Amniotic epithelial cell (primary cell): ENCODE results near the gene HPS1.

Source experiments
- DNase-seq: peaks from one replicate; pipeline ENCODE4 v3.0.0-alpha.2; 2010; ENCODE audit warnings: low read depth

Gene HPS1

GRCh38 chr10:98463976-98464754 lies 17.4 kb upstream of the HPS1 start:
- no peak for DNase-seq

GRCh38 chr10:98463016-98463415 lies 16.3 kb upstream of the HPS1 start:
- DNase-seq, result no peak

DNA sequence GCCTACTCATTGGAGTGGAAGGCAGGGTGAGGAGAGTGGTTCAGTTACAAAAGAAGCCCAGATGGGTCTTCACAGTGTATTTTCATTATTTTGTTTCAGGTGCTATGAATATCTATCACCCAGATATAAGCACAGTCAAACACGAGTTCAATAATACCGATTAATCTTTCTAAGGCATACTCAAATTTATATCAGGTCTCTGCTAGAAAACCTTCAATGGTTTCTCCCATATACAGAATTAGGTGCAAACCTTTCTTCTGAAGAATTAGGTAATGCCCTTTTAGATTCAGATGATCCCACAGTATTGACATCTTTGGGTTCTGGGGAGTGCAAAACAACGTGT lies 14.7 kb upstream of the HPS1 start:
- no peak for DNase-seq

DNA sequence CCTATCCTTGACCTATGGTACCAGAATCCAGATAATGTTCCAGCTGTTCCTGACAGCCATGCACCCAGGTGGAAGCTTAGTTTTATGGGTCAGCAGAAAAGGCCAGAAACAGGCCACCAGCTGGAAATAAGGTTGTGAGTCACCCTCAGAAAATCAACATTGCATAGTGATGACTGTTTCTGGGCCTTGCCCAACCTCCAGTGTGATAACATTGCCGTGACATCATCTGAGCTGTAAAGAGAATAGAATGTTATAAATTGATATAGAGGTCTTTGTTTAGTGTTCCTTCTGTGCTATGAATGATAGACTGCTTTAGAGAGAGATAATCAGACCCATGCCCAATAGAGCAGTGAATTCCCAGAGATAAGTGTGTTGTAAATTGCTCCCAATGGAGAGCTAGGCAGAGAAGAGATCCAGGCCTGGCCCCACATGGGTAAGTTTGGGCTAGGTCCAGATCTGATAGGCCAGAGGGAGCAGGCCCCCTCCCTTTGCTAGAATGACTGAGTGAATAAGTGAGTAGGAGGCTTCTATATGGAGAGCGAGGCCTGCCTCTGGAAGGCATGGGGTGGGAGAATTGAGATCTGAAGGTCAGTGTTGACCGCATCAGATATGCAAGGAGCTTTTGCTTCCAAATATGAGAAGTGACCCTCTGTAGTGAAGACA lies 14.2 kb upstream of the HPS1 start:
- DNase-seq, result peak; percentile 96

DNA sequence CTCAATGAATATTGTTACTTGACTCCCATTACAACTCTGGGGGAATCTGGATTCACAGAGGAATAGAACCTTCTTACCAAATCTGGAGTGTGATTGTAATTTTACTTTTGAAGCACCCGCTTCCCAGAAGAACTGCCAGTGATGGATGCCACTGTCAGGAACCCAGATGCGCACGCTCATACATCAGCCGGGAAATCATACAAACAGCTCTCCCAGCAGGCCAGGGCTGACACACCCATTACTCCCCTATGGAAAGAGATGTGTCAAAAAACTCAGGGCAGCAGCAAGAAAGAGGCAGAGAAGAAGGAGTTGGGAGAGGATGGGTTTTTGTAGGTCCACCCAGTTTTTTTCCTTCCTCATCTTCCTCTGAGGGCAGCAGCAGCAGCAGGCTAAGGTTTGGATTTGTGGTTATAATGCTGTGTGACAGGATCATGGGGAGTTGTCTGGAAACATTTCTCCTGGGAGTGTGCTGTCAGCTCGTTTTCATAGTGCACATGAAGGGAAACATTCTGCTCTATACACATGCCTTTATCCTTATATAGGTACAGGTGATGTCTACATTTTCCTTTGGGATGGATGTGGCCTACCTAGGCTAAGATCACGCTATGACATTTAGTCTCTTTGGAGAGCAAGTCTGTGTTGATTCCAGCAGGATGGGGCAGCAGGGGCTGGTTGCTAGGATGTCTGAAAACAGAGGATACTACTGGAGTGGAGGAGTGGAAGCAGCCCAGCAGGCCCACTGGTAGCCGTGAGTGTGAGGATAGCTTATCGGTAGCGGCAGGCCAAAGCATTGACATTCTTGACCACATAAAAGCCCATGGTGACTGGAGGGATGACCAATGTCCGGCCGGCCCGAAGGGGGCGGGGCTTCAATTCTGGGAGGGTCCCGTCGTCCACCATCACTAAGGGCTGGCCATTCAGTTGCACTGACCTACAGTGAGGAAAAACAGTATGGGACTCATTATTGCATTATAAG lies 12.4 kb upstream of the HPS1 start:
- no peak for DNase-seq

- DNase-seq, result no peak
Observed at GRCh38 chr10:98457721-98458120, 11.0 kb upstream of the HPS1 start.

DNA sequence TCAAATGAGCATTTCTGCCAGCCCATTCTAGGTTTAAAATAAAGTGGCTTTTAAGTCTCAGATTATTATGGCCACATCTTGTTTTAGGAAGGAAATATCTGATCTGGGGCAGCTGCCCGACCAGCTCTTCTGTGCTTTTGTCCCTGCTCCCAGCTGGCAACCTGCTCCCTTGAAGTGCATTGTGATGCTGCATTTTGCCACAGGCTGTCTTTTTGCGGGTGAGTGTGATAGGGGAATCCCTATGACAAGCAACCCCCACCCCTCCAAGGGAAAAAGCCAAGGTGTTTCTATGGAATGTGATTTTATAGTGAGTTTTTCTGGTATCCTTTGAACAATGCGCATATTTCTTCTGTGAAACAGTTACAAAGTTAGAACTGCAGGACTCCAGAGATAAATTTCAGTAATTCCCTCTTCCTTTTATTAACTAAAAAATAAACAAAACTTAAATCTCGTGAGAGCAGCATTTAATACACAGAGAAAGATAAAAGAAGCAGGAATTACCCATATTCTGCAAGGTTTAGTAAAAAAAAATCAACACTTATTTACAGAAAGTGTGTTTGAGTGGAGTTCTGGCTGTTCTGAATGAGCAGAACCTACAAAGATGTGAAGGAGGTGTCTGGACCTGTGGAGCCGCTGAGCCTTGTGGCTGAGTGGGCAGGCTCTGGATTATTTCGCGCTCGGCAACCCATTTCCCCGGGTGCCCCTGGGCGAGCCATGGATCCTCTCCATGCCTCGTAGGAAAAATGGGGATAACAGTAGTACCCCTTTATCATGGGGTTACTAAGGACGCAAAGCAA lies 10.1 kb upstream of the HPS1 start:
- no peak for DNase-seq

DNA sequence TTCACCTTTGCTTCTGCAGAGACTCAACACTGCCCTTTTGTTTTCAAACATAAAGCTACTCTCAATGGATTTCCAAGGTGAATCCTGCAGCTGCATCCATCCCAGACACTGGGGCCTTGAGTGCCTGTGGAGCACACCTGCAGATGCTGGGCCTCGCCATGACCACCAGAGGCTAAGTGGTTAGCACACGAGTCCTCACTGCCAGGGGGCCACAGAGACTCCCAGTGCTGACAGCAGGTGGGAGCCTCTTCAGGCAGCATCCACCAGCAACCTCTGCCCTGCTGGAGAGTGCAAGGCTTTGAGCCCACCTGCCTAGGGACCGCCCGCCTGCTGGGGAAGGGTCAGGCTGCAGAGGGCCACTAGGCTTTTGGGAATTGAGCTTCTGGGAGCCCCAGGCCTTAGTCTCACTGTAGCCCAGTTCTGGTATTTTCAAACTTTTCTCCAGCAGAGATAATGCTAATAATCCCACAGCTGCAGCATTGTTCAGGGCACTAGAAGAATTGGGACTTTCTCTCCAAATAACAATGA lies 9.4 kb upstream of the HPS1 start:
- DNase-seq, result no peak

DNA sequence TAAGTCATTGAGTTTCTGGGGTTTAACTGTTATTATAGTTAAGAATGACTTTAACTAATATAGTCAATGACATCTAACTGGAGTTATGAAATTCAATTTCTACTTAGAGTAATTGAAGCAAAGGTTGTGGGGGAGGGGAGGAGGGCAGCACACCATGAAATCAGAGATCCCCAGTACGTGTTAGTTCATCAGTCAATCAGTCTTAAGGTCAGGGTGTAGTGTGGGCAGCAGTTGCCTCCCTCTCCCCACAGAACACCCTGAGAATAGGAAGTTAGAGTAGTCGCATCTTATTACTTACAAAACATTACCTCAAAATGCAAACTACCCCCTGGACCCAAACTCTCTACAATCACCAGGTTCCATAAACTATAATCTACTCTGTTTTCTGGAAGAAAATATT lies 7.0 kb upstream of the HPS1 start:
- DNase-seq, result no peak

- no peak for DNase-seq
Observed at GRCh38 chr10:98450618-98451017, 3.9 kb upstream of the HPS1 start.

DNA sequence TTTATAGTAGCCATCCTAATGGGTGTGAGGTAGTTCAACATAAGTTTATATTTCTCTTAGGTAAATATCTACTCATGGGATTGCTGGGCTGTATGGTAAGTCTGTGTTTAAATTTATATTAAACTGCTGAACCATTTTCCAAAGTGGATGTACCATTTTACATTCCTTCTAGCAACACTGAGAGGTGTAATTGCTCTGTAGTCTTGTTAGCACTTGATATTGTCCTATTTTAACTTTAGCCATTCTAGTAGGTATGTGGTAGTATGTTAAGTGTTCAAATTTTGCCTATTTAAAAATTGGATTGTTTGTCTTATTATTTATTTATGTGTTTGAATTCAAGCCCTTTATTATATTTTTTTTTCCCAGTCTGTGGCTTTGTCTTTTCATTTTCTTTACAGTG lies 2.6 kb upstream of the HPS1 start:
- DNase-seq, result no peak

GRCh38 chr10:98446151-98446660 lies 529 bp downstream of the HPS1 start:
- DNase-seq, result peak; percentile 20

DNA sequence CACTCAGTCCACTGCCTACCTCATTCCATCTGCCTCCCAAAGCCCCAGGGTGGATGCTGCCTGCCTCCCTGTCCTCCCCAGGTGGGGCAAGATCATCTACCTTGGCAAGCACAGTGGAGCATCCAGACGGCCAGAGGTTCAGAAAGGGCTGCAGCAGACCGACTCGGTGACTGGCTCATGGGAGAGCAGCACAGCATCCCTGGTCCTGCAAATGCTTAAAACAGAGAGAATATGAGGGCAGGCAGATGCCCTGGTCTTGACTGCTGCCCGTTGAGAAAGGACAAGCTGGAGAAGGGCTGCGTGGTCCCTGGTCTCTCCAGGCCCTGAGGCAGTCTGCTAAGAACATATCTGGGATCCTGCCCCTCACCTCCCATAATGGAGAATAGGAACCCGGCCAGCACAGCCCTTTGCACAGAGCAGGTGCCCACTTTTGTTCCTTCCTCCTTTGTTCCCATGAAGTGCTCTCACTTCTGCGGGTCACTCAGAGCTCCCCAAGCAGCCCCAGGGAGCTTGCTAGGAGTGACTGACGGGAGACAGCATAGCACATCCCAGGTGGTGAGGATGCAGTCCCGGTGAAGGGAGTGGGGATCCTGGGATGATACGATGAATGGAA lies 1.4 kb downstream of the HPS1 start:
- DNase-seq, result no peak

DNA sequence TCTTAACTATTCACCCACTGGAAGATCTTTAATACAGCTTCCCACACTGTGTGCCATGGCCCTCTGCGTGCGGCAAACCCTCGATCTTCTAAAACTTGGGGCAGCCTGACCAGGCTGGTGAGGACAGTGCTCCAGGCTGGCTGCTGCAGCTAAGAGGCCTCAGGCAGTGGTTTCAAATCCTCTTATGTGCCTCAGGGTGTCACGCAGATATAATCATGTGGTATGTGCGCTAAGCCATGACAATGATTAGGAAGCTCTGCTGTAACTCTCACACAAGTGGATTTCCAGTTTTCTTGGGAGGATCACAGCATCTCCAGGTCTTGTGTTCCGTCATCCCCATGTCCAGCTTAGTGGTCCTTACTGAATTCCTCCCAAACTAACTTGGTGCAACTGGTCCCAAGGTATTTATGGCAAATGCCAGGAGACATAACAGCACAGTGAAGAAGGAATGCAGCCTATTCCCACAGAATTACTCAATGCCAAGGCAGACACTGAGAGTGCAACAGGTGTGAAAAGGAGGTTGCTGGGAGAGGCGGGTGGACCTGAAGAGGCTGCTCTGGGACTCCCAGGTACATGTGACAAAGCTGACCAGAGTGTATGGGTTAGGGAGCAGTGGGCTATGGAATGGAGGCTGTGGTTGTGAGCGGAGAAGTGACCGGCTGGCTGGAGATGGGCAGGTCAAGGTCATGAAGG lies 2.3 kb downstream of the HPS1 start:
- DNase-seq, result no peak

GRCh38 chr10:98438715-98439114 lies 8.0 kb downstream of the HPS1 start:
- no peak for DNase-seq

DNA sequence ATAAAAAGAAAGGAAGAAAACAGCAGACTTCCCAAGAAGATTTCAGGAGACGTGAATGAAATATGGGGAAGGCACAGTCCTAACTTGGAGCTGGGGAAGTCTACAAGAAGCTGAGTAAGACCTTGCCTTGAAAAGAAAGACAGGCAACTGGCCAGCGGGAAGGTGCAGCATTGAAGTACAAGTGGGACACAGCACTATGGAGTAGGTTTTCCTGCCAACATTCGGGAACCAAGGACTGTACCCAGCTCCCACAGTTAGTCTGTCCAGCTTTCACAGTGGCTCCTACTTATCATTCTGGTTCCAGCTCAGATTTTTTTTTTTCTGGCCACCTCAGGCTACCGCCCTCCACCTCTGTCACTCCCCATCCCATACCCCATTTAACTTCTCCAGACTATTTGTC lies 10.0 kb downstream of the HPS1 start:
- DNase-seq, result no peak

DNA sequence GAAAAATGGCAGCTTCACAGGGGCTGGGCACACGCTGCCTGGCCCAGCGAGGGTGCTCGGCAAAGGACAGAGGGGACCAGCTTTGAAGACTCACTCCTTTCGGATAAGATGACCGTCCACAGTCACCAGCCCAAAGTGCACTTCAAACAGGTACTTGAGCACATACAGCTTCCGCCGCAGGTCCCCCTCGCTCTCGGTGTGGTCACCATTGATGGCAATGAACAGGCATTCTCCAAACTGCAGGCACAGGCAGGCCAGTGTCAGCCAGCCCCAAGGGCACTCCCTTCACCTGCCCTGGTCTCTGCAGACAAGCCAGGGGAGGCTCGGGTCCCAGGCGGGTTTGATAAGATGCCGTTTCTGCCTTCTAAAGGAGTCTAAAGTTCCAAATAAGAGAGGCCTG lies 11.6 kb downstream of the HPS1 start:
- DNase-seq, result no peak

GRCh38 chr10:98433881-98434732 lies 12.6 kb downstream of the HPS1 start:
- DNase-seq, result peak; percentile 27

- no peak for DNase-seq
Observed at GRCh38 chr10:98433371-98433770, 13.4 kb downstream of the HPS1 start.
